ENCODE measurements around the gene FOXP1. TPM values are rescaled to one million over a fixed set of nuclear protein-coding genes. Genes with fewer than 3 reads are reported as not detected.

FOXP1 gene
- total and polyA plus RNA-seq, 2 donors (not counting 1 experiment from before 2014, with no cell fraction given): 91.1 to 508 TPM

DNA sequence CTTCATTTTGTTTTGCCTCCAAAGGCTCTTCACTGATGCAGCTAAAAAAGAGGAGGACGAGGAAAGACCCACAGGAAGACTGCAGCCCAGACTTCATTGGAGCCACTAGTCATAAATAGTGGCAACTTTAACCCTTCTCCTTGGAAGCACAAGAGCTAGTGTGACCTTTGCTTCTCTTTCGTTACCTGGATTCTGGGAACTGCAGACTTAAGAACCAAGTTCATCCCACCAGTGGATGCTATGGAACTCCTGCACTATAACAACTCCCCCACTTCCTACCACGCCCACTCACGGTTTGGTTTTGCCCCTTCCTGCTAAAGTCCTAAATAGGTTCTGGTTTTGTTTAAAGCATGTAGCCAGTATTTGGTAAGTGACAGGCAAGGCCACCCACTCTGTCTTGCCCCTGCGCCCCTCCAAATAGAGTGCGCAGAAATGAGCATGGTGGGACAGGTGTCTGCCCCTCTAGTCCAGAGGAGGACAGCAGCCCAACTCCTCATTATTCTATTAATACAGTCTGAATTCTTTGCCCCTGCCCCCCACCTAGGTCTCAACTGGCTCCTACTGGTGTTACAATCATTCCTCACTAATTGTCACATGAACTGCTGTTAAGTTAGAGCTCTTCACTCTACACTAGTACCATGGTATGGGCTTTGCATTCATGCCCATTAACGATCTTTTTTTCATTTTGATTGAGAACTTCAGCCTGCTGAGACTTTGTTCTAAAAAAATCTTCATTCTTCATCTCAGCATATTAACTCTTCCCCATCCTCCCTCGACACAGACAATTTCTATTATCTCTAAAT, 504.6 kb downstream of the FOXP1 start:
- DNase-seq: no peak
- POLR2A ChIA-PET: interaction anchor here (0.6 kb wide), 1 partner anchor 149 kb away, joined by 6 read pairs; no protein-coding TSS in a partner anchor
- peak overlapping the region in 1 of 2 donors; percentile 54 for H3K27ac ChIP-seq (ENCODE audit: low read length in 2 of 2)

More for the DNA sequence above, 504.6 kb downstream of the FOXP1 start:
- Mint-ChIP-seq H3K27me3 (no peaks in the 10 kb centered on the region), H3K4me1 (peaks cover 84% of the 10 kb centered on the region), H3K9me3 (ENCODE audit: insufficient read depth) (no peaks in the 10 kb centered on the region), H3K27ac (peak overlapping the region; percentile 80), H3K4me3 (peak overlapping the region; percentile 44)
- CTCF ChIA-PET: interaction anchor here (1.3 to 3.4 kb wide), 2 partner anchors 11 to 12 kb away, joined by 3 to 15 read pairs; no protein-coding TSS in a partner anchor
- Histone ChIP-seq H3K4me3 (ENCODE audit: control extremely low read depth in 1 of 5, extremely low read depth in 1 of 5, insufficient read depth in 1 of 5, low read depth in 2 of 5, low read length in 4 of 5) (no peak overlapping the region), H2AFZ (ENCODE audit: insufficient read depth, low read depth, low read length, poor library complexity, severe bottlenecking) (no peak overlapping the region), H3K4me1 (ENCODE audit: control insufficient read depth in 2 of 2, insufficient read depth in 2 of 2, low read length in 2 of 2) (peaks cover 67 to 70% of the 10 kb centered on the region in 2 donors), H3K9ac (ENCODE audit: low read length) (no peak overlapping the region), H3K4me2 (replicated peaks; ENCODE audit: low read depth, low read length, poor library complexity, severe bottlenecking) (peak overlapping the region; percentile 34), H3K27me3 (replicated peaks in 1 of 4; ENCODE audit: control extremely low read depth in 1 of 4, control insufficient read depth in 3 of 4, insufficient read depth in 4 of 4, low read length in 3 of 4) (no peaks in the 10 kb centered on the region), H3K9me3 (ENCODE audit: control extremely low read depth in 1 of 3, control insufficient read depth in 2 of 3, insufficient read depth in 1 of 3, low read length in 2 of 3) (no peaks in the 10 kb centered on the region), H4K20me1 (ENCODE audit: control insufficient read depth, insufficient read depth, low read length, poor library complexity, severe bottlenecking) (peaks cover 39% of the 10 kb centered on the region), H3K79me2 (ENCODE audit: control insufficient read depth, insufficient read depth, low read length) (peaks cover 99% of the 10 kb centered on the region), H3K36me3 (replicated peaks in 1 of 2; ENCODE audit: control extremely low read depth in 1 of 2, control insufficient read depth in 1 of 2, extremely low read depth in 1 of 2, insufficient read depth in 2 of 2, low read length in 1 of 2) (peaks cover 0 to 25% of the 10 kb centered on the region in 2 experiments)
- ATAC-seq (ENCODE audit: low read depth): no peak
- 85% methylated on average over 4 of the region's 8 CpGs for WGBS (ENCODE audit: insufficient coverage)
- intact Hi-C loops (cut with micrococcal nuclease): loop anchor here (10.0 kb wide), 1 partner anchor 524 kb away; no protein-coding TSS in a partner anchor
- TF ChIP-seq CTCF (IDR thresholded peaks at IDR 0.05): no peak
- no peak for TF ChIP-seq EZH2 (IDR thresholded peaks at IDR 0.05; ENCODE audit: borderline replicate concordance, insufficient read depth, low read depth, low read length, poor library complexity, severe bottlenecking)

Measured in B cell (primary cell).